GM08714 (cell line): Measurements from ENCODE around the gene UNC119B.

Source experiments
- H3K4me3 ChIP-seq: fragments of 200-500 bp; sonication (Bioruptor generic); 2 replicates; pipeline ENCODE4 v1.5.1; 2014; ENCODE audit warnings: mild to moderate bottlenecking, low read length, inconsistent platforms
- ZNF274 ChIP-seq: IDR thresholded peaks from 2 replicates; pipeline ENCODE4 v1.6.1; 2012; ENCODE audit warnings: mild to moderate bottlenecking, low read depth, low read length

Gene UNC119B

GRCh38 chr12:120754792-120755191, 44.5 kb downstream of the UNC119B start:
- no peak overlapping the region for H3K4me3 ChIP-seq
- TF ChIP-seq ZNF274 = no peak

- no peak for TF ChIP-seq ZNF274
- no peak overlapping the region for H3K4me3 ChIP-seq
Measured at GRCh38 chr12:120755269-120755668, 45.0 kb downstream of the UNC119B start.

GRCh38 chr12:120757226-120757742, 47.0 kb downstream of the UNC119B start:
- H3K4me3 ChIP-seq = no peak overlapping the region
- no peak for TF ChIP-seq ZNF274

- TF ChIP-seq ZNF274 = no peak
- H3K4me3 ChIP-seq = no peak overlapping the region
Measured at GRCh38 chr12:120757949-120758348, 47.7 kb downstream of the UNC119B start.

- no peak overlapping the region for H3K4me3 ChIP-seq
- no peak for TF ChIP-seq ZNF274
Measured at GRCh38 chr12:120758798-120759590, 48.7 kb downstream of the UNC119B start.

- TF ChIP-seq ZNF274 = no peak
- H3K4me3 ChIP-seq = no peak overlapping the region
Measured at GRCh38 chr12:120759591-120760348, 49.5 kb downstream of the UNC119B start.

- no peak overlapping the region for H3K4me3 ChIP-seq
- no peak for TF ChIP-seq ZNF274
Measured at GRCh38 chr12:120760349-120761254, 50.3 kb downstream of the UNC119B start.

- no peak for TF ChIP-seq ZNF274
- no peak overlapping the region for H3K4me3 ChIP-seq
Measured at GRCh38 chr12:120761519-120761934, 51.3 kb downstream of the UNC119B start.

GRCh38 chr12:120762086-120762485, 51.8 kb downstream of the UNC119B start:
- no peak for TF ChIP-seq ZNF274
- H3K4me3 ChIP-seq = no peak overlapping the region

- no peak for TF ChIP-seq ZNF274
Measured at GRCh38 chr12:120763250-120763649, 53.0 kb downstream of the UNC119B start.

GRCh38 chr12:120764816-120765215, 54.6 kb downstream of the UNC119B start:
- H3K4me3 ChIP-seq = no peak overlapping the region
- no peak for TF ChIP-seq ZNF274

More at GRCh38 chr12:120763250-120763649, 53.0 kb downstream of the UNC119B start:
- no peak overlapping the region for H3K4me3 ChIP-seq

- H3K4me3 ChIP-seq = no peak overlapping the region
- no peak for TF ChIP-seq ZNF274
Measured at GRCh38 chr12:120766566-120766965, 56.3 kb downstream of the UNC119B start.

GRCh38 chr12:120767071-120768024, 57.1 kb downstream of the UNC119B start:
- no peak overlapping the region for H3K4me3 ChIP-seq
- no peak for TF ChIP-seq ZNF274
